GM18873 (cell line): Measurements from ENCODE around the gene CCDC60.

Experiments used
- ATAC-seq: cut with Tn5 transposase; IDR thresholded peaks from one replicate; pipeline ENCODE4 v1.9.1; 2021; ENCODE audit warnings: mild to moderate bottlenecking, moderate library complexity, moderate number of reproducible peaks; ENCODE audit not compliant: unreplicated experiment, low FRiP score

The CCDC60 gene

GRCh38 chr12:119500209-119500608 lies 165.7 kb downstream of the CCDC60 start:
- no peak for ATAC-seq

GRCh38 chr12:119501052-119501451 lies 166.5 kb downstream of the CCDC60 start:
- ATAC-seq, result no peak

GRCh38 chr12:119505001-119505400 lies 170.5 kb downstream of the CCDC60 start:
- no peak for ATAC-seq

- no peak for ATAC-seq
Observed at GRCh38 chr12:119512772-119513497, 178.4 kb downstream of the CCDC60 start.

GRCh38 chr12:119528241-119528640 lies 193.7 kb downstream of the CCDC60 start:
- ATAC-seq, result no peak

- ATAC-seq, result no peak
Observed at GRCh38 chr12:119540476-119540875, 205.9 kb downstream of the CCDC60 start.

GRCh38 chr12:119544765-119545625 lies 210.5 kb downstream of the CCDC60 start:
- ATAC-seq, result no peak

GRCh38 chr12:119546340-119546739 lies 211.8 kb downstream of the CCDC60 start:
- no peak for ATAC-seq

GRCh38 chr12:119547001-119547400 lies 212.5 kb downstream of the CCDC60 start:
- ATAC-seq, result no peak

GRCh38 chr12:119556854-119557253 lies 222.3 kb downstream of the CCDC60 start:
- no peak for ATAC-seq

GRCh38 chr12:119565404-119565803 lies 230.9 kb downstream of the CCDC60 start:
- ATAC-seq, result no peak

GRCh38 chr12:119570771-119571170 lies 236.2 kb downstream of the CCDC60 start:
- ATAC-seq, result no peak

- ATAC-seq, result no peak
Observed at GRCh38 chr12:119573086-119573485, 238.6 kb downstream of the CCDC60 start.

GRCh38 chr12:119574255-119574654 lies 239.7 kb downstream of the CCDC60 start:
- no peak for ATAC-seq

- ATAC-seq, result no peak
Observed at GRCh38 chr12:119576118-119576810, 241.7 kb downstream of the CCDC60 start.

- no peak for ATAC-seq
Observed at GRCh38 chr12:119576915-119577314, 242.4 kb downstream of the CCDC60 start.

GRCh38 chr12:119578112-119578511 lies 243.6 kb downstream of the CCDC60 start:
- ATAC-seq, result no peak

- ATAC-seq, result no peak
Observed at GRCh38 chr12:119589097-119589496, 254.6 kb downstream of the CCDC60 start.

GRCh38 chr12:119589634-119590033 lies 255.1 kb downstream of the CCDC60 start:
- ATAC-seq, result no peak
